Lung (tissue), 12 donors: ENCODE measurements around the gene ANKMY2. TPM values are rescaled to one million over a fixed set of nuclear protein-coding genes. Genes with fewer than 3 reads are reported as not detected.
"Not testable (repeated sequence)": the region's sequence is repeated elsewhere in the genome, so short reads cannot be mapped to it uniquely, and the experiment has no call there.

Experiments used
- ATAC-seq: fragments of 200-7000 bp; cut with Tn5 transposase; one replicate; pipeline ENCODE4 v1.9.1; 2020; ENCODE audit warnings: moderate number of reproducible peaks; ENCODE audit not compliant: insufficient read depth, low FRiP score
- DNase-seq, 3 donors: peaks; one replicate each; pipeline ENCODE4 v3.0.0-alpha.2; 2013 to 2017
- H3K27ac ChIP-seq, 2 donors: one replicate each; pipeline ENCODE4 v1.5.1; 2013; ENCODE audit warnings: mild to moderate bottlenecking in 2 of 2, moderate library complexity in 2 of 2, control low read depth in 1 of 2, inconsistent platforms in 1 of 2, low read depth in 1 of 2, low read length in 1 of 2
- H3K27me3 ChIP-seq, 3 donors: one replicate each; pipeline ENCODE4 v1.5.1; 2013; ENCODE audit warnings: low read length in 2 of 3; ENCODE audit not compliant: control insufficient read depth in 3 of 3, insufficient read depth in 3 of 3
- H3K36me3 ChIP-seq, 4 donors: one replicate each; pipeline ENCODE4 v1.5.1; 2013; ENCODE audit warnings: low read length in 4 of 4, mild to moderate bottlenecking in 1 of 4, moderate library complexity in 1 of 4; ENCODE audit not compliant: control insufficient read depth in 4 of 4, insufficient read depth in 4 of 4
- H3K4me1 ChIP-seq, 5 donors: one replicate each; pipeline ENCODE4 v1.5.1; 2013; ENCODE audit warnings: low read length in 5 of 5, mild to moderate bottlenecking in 2 of 5, moderate library complexity in 1 of 5; ENCODE audit not compliant: control insufficient read depth in 5 of 5, insufficient read depth in 5 of 5
- H3K4me3 ChIP-seq: one replicate; pipeline ENCODE4 v1.5.1; 2013; ENCODE audit warnings: mild to moderate bottlenecking, control low read depth, moderate library complexity
- H3K9ac ChIP-seq, 2 donors: one replicate each; pipeline ENCODE4 v1.5.1; 2013; ENCODE audit warnings: low read length in 2 of 2, control low read depth in 1 of 2; ENCODE audit not compliant: insufficient read depth in 1 of 2
- H3K9me3 ChIP-seq, 4 donors: one replicate each; pipeline ENCODE4 v1.5.1; 2013; ENCODE audit warnings: low read length in 3 of 4, mild to moderate bottlenecking in 1 of 4, moderate library complexity in 1 of 4; ENCODE audit not compliant: control insufficient read depth in 4 of 4, insufficient read depth in 3 of 4
- WGBS, 2 donors: extraction: QIAGEN DNeasy Blood & Tissue Kit; methylation state at CpG; one replicate each; pipeline ENCODE4 v1.1.7; 2013; 5-methylcytosine and 5-hydroxymethylcytosine counted together
- polyA plus RNA-seq, 2 donors: library from polyadenylated mRNA; stranded (reverse); fragments of 200-250 nt; gene quantifications; one replicate each; pipeline ENCODE4 v1.2.1, GENCODE V29; 2013
- total RNA-seq, 2 donors: library from RNA; depleted of rRNA in 1 of 2; stranded (reverse); fragments of >200 nt in 1 of 2; gene quantifications; one replicate each; pipeline ENCODE4 v1.2.1, GENCODE V29; 2014 to 2021
- TF ChIP-seq, protein P1 (sequence below): IDR thresholded peaks from 2 replicates; pipeline ENCODE4 v1.5.1; 2012; ENCODE audit warnings: mild to moderate bottlenecking; ENCODE audit errors: control extremely low read depth, extremely low read depth
- donor health status: control.
- donor health status: control.
- donor health status: Bipolar disorder and iron deficiency.
- donor health status: healthy.
- donor health status: DM: yes; HTN: yes; CAD: no.

The ANKMY2 gene
- total and polyA plus RNA-seq, 4 donors, result 4.9 to 26.2 (median 9.7) TPM

DNA sequence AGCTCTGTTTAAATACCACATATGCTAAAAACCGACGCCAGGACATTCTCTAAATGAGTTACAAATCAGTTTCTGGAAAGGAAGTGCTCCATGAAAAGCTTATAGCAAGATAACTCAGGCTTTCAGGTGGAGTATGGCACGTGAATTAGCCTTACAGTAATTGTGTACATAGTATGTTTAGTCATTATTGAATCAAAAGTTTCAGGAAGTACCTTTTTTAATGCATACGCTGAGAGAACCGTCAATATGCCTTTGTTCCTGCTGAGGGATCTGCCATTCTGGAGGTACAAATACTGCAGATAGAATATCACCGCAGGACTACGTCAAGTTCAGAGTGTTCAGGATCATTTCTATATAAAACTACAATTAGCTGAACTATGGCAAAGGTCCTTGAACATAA, 45.7 kb downstream of the ANKMY2 start:
- no peak for ATAC-seq
- Histone ChIP-seq H3K9me3 (no peaks in the 10 kb centered on the region), H3K4me3 (no peak overlapping the region), H3K27ac (no peak overlapping the region), H3K27me3 (no peaks in the 10 kb centered on the region), H3K36me3 (peaks cover 9 to 31% (median 28%) of the 10 kb centered on the region in 4 donors), H3K9ac (no peak overlapping the region), H3K4me1 (no peaks in the 10 kb centered on the region)
- peak in 1 of 3 donors; percentile 43 for DNase-seq
- TF ChIP-seq, protein P1, sequence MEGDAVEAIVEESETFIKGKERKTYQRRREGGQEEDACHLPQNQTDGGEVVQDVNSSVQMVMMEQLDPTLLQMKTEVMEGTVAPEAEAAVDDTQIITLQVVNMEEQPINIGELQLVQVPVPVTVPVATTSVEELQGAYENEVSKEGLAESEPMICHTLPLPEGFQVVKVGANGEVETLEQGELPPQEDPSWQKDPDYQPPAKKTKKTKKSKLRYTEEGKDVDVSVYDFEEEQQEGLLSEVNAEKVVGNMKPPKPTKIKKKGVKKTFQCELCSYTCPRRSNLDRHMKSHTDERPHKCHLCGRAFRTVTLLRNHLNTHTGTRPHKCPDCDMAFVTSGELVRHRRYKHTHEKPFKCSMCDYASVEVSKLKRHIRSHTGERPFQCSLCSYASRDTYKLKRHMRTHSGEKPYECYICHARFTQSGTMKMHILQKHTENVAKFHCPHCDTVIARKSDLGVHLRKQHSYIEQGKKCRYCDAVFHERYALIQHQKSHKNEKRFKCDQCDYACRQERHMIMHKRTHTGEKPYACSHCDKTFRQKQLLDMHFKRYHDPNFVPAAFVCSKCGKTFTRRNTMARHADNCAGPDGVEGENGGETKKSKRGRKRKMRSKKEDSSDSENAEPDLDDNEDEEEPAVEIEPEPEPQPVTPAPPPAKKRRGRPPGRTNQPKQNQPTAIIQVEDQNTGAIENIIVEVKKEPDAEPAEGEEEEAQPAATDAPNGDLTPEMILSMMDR, result no peak
- WGBS, 2 donors, result 89 to 90% methylated on average over 7 of the region's 7 CpGs

DNA sequence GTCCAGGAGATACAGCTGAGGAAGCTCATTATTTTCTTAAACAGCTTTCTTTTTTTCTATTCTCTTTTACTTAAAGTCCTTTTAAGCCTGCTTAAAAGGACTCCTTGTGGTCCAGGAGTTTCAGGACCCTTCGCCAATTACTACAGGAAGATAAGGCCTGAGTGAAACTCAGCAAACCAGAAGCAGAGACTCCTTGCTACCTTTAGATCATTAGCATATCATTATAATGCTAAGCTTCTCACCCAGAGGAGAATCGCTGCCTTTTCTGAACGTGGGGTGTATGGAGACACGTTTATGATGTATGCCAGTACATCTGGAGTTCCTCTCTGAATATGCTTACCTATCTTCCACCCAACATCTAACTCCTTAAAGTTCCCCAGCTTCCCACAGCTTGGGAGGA, 47.5 kb downstream of the ANKMY2 start:
- DNase-seq, result no peak
- Histone ChIP-seq H3K9ac (no peak overlapping the region), H3K4me1 (no peaks in the 10 kb centered on the region), H3K9me3 (no peaks in the 10 kb centered on the region), H3K27ac (no peak overlapping the region), H3K27me3 (no peaks in the 10 kb centered on the region), H3K4me3 (no peak overlapping the region), H3K36me3 (peaks cover 6 to 21% (median 18%) of the 10 kb centered on the region in 4 donors)
- TF ChIP-seq, protein P1, result no peak
- no peak for ATAC-seq
- WGBS, 2 donors, result 80 to 87% methylated on average over 4 of the region's 4 CpGs

DNA sequence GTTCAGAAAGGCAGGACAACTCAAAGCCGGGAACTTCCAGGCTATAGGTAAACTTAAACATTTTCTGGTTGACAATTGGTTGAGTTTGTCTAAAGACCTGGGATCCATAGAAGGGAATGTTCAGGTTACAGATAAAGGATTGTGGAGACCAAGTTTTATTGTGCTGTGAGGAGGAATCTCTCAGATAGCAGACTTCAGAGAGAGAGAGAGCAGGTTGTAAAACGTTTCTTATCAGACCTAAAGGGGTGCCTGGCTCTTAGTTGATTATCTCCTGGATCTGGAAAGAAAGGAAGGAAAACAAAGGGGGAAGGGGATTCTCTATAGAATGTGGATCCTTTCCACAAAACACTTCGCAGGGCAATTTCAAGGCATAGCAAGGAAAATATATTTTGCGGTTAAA, 50.0 kb downstream of the ANKMY2 start:
- ATAC-seq, H3K9ac ChIP-seq: not testable (repeated sequence)
- WGBS, 2 donors, result 82 to 87% methylated on average over 4 of the region's 4 CpGs

DNA sequence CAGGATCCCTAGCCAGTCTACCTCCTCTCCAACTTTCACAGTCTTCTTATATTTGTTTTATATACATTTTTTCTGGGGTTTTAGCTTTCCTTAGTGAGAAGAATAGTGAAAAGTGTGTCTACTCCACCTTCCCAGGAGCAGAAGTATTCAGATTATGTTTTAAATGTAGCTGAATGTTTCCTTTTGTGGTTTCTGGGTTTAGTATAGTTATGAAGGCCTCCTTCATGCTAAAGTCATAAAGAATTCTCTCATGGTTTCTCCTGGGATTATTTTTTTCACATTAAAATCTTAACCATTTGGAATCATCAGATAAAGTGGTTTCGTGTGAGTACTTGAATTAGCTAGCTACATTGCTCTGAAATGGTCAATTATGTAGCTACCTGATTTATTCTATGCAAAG, 50.9 kb downstream of the ANKMY2 start:
- H3K9me3 ChIP-seq, result no peaks in the 10 kb centered on the region
- H3K4me3 ChIP-seq, result no peak overlapping the region
- no peak overlapping the region for H3K27ac ChIP-seq
- DNase-seq (no peak), ATAC-seq (no peak)
- WGBS, 2 donors, result 89 to 95% methylated on average over 1 of the region's 1 CpG
- no peaks in the 10 kb centered on the region for H3K4me1 ChIP-seq
- H3K9ac ChIP-seq, result no peak overlapping the region
- peaks cover 0 to 3% (median under 1%) of the 10 kb centered on the region in 4 donors for H3K36me3 ChIP-seq
- TF ChIP-seq, protein P1, result no peak
- H3K27me3 ChIP-seq, result no peaks in the 10 kb centered on the region

More for the DNA sequence above, 50.0 kb downstream of the ANKMY2 start:
- H3K4me1 ChIP-seq, DNase-seq, H3K4me3 ChIP-seq, H3K9me3 ChIP-seq, H3K27me3 ChIP-seq, H3K27ac ChIP-seq, H3K36me3 ChIP-seq: not testable (repeated sequence)
